Activated CD4-positive, CD25-positive, alpha-beta regulatory T cell treated with anti-CD3 and anti-CD28 coated beads, Interleukin-2, amount 50 U/mL, for 24 hours (primary cell): ENCODE measurements around the gene TUBA1B.
"Not testable (repeated sequence)": the region's sequence is repeated elsewhere in the genome, so short reads cannot be mapped to it uniquely, and the experiment has no call there.

Experiments
- ATAC-seq, 2 donors: fragments of 150-1000 bp; cut with Tn5 transposase; one replicate each; pipeline ENCODE4 v1.10.0; 2021; ENCODE audit warnings: mild to moderate bottlenecking in 1 of 2, moderate library complexity in 1 of 2

The TUBA1B gene

GRCh38 chr12:49131051-49131893 lies at the start of gene TUBA1B:
Gene TUBA1B (minus strand): TSS chr12:49131395. CDS start chr12:49131300, 95 bp downstream.
- ATAC-seq = peak; percentile 76 to 85

DNA sequence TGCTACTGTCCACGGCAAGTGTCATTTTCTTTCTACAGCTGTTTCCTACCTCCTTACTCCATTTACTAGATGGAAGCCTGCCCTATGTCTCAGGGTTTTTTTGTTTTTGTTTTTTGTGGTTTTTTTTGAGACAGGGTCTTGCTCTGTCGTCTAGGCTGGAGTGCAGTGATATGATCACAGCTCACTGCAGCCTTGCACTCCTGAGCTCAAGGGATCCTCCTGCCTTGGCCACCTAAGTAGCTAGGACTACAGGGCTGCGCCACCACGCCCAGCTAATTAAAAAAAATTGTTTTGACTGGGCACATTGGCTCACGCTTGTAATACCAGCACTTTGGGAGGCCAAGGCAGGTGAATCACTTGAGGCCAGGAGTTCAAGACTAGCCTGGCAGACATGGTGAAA lies 43.0 kb upstream of the TUBA1B start:
- ATAC-seq = no peak

GRCh38 chr12:49170924-49171323 lies 39.7 kb upstream of the TUBA1B start:
- no peak for ATAC-seq

DNA sequence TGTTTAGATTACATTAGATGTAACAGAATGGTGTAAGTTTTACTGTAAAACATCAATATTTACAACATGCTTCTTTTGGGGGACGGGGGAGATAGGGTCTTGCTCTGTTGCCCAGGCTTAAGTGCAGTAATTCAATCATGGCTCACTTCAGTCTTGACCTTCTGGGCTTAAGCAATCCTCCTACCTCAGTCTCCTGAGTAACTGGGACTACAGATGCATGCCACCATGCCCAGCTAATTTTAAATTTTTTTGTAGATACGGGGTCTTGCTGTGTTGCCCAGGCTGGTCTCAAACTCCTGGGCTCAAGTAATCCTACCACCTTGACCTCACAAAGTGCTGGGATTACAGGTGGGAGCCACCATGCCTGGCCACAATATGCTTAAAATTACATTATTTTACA lies 33.9 kb upstream of the TUBA1B start:
- no peak for ATAC-seq

- not testable (repeated sequence) for ATAC-seq
Measured at GRCh38 chr12:49161901-49162300, 30.7 kb upstream of the TUBA1B start.

- ATAC-seq = no peak
Measured at GRCh38 chr12:49161092-49161795, 30.0 kb upstream of the TUBA1B start.

- ATAC-seq = no peak
Measured at GRCh38 chr12:49160399-49160798, 29.2 kb upstream of the TUBA1B start.

GRCh38 chr12:49154221-49154620 lies 23.0 kb upstream of the TUBA1B start:
- ATAC-seq = no peak

GRCh38 chr12:49147384-49147783 lies 16.2 kb upstream of the TUBA1B start:
- no peak for ATAC-seq

- no peak for ATAC-seq
Measured at GRCh38 chr12:49146406-49146805, 15.2 kb upstream of the TUBA1B start.

DNA sequence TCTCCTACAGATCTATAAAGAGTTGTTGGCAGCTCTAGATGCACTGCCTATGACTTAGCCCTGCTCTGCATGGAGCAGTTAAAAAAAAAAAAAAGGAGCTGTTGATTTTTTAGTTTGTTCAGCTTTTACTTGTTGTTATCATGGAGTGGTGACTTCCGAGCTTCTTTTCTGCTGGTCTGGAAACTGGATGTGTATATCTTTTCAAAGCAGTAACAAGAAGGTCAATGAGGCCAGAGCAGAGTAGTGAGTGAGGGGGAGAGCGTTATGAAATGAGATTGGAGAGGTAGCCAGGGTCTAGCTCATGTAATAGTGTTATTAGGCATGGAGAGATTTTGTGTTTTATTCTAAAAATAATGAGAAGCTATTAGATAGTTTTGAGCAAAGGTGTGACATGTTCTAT lies 13.2 kb upstream of the TUBA1B start:
- no peak for ATAC-seq

- ATAC-seq = no peak
Measured at GRCh38 chr12:49138999-49139398, 7.8 kb upstream of the TUBA1B start.

- ATAC-seq = no peak
Measured at GRCh38 chr12:49138587-49138986, 7.4 kb upstream of the TUBA1B start.

DNA sequence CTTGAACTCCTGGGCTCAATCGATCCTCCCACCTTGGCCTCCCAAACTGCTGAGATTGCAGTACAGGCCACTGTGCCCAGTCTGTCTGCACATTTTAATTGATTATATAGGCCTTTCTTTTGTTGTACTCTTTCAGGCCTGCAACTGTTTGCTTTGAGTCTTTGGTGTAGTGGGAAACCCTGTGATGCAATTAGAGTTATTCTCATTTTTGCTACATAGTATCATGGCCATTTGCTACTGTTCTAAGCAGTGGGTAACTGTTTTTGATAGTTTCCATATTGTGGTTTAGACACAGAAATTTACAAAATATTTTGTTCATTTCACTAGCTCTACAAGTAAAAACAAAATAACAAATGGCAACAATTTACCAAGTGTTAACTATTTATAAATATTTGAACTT lies 6.3 kb upstream of the TUBA1B start:
- no peak for ATAC-seq

GRCh38 chr12:49136997-49137396 lies 5.8 kb upstream of the TUBA1B start:
- not testable (repeated sequence) for ATAC-seq

- ATAC-seq = no peak
Measured at GRCh38 chr12:49133590-49133989, 2.4 kb upstream of the TUBA1B start.

DNA sequence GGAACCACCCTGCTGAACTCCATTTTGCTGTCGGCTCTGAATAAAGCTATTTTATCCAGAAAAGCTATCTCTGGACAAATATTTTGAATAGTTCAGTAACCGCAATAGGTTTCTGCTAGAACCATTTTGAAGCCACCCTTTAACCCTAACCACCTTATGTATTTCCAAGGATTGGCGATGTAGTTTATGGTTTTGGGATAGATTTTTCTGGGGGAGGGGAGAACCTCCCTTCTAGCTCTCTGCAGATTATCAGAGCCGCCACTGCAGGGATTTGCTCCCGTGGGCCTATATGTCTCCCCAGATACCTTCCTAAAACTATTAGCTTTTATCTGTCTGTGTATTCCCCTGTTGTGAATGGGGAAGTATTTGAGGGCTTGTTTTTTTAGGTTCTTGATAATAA lies 1.8 kb upstream of the TUBA1B start:
- no peak for ATAC-seq

- no peak for ATAC-seq
Measured at GRCh38 chr12:49131894-49132461, 783 bp upstream of the TUBA1B start.

- ATAC-seq = peak; percentile 64 to 66
Measured at GRCh38 chr12:49130151-49131050, 794 bp downstream of the TUBA1B start.

- ATAC-seq = no peak
Measured at GRCh38 chr12:49129332-49130150, 1.7 kb downstream of the TUBA1B start.

DNA sequence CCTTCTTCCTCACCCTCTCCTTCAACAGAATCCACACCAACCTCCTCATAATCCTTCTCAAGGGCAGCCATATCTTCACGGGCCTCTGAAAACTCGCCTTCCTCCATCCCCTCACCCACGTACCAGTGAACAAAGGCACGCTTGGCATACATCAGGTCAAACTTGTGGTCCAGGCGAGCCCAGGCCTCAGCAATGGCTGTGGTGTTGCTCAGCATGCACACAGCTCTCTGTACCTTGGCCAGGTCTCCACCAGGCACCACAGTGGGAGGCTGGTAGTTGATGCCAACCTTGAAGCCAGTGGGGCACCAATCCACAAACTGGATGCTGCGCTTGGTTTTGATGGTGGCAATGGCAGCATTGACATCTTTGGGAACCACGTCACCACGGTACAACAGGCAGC lies 3.2 kb downstream of the TUBA1B start:
- not testable (repeated sequence) for ATAC-seq
